Peyer's patch (tissue), 4 donors: ENCODE measurements around the gene MCUB.

Experiments used
- CTCF ChIP-seq, 6 experiments: fragments of 450-650 bp in 4 of 6; fragments of 200-600 bp in 2 of 6; sonication (generic) in 1 of 6; IDR thresholded peaks; one replicate each; pipeline ENCODE4 v1.5.1; 2017 to 2019; ENCODE audit warnings: antibody characterized with exemption in 6 of 6, mild to moderate bottlenecking in 3 of 6, moderate library complexity in 1 of 6
- POLR2A ChIP-seq, 2 donors: fragments of 450-650 bp; IDR thresholded peaks; one replicate each; pipeline ENCODE4 v1.5.1; 2017; ENCODE audit warnings: antibody characterized with exemption in 2 of 2, mild to moderate bottlenecking in 2 of 2, moderate library complexity in 2 of 2

GRCh38 chr4:109713500-109713899, 153.5 kb downstream of the MCUB start:
- TF ChIP-seq CTCF (IDR thresholded peaks at IDR 0.05) (no peak), POLR2A (IDR thresholded peaks at IDR 0.05) (no peak)
